A549 (cell line): ENCODE measurements around the gene PEX10. TPM values are rescaled to one million over a fixed set of nuclear protein-coding genes. Genes with fewer than 3 reads are reported as not detected.

Experiments used
- ATAC-seq, 2 experiments: fragments of 200-7000 bp in 1 of 2; fragments of >200 bp in 1 of 2; cut with Nextera tagmentation in 1 of 2; cut with Tn5 transposase in 1 of 2; 3 replicates each; pipeline versions ENCODE4 v1.8.0 to v1.9.1; 2018 to 2020; ENCODE audit warnings: mild to moderate bottlenecking in 1 of 2, moderate library complexity in 1 of 2
- CTCF ChIA-PET: fragments of 300-600 bp; sonication (Branson Sonifier 250); formaldehyde crosslinking; extraction: SDS; loops from one replicate; lab custom pipeline; 2021; ENCODE audit warnings: antibody characterized with exemption, inconsistent platforms; lab: Yijun Ruan, JAX
- POLR2A ChIA-PET: fragments of 350-600 bp; formaldehyde crosslinking; extraction: SDS; loops from one replicate; lab custom pipeline; 2021; ENCODE audit warnings: antibody characterized with exemption, inconsistent platforms; lab: Yijun Ruan, JAX
- DNase-seq, 2 experiments: peaks; one replicate each; pipeline versions ENCODE4 v3.0.0 to v3.0.0-alpha.2; 2011 to 2016; ENCODE audit warnings: low read depth in 1 of 2, low spot score in 1 of 2
- FAIRE-seq: peaks from 2 replicates; lab custom pipeline; 2011; peaks lifted over from hg19 to GRCh38; lab: Jason Lieb, UNC
- H3K27ac ChIP-seq, 2 experiments: fragments of >200 bp; sonication (Bioruptor Twin); formaldehyde crosslinking; 3 replicates each; pipeline ENCODE4 v1.5.1; 2016 to 2017
- H3K4me1 ChIP-seq: fragments of >200 bp; sonication (Bioruptor Twin); formaldehyde crosslinking; 3 replicates; pipeline ENCODE4 v1.6.1; 2016
- H3K4me2 ChIP-seq: fragments of >200 bp; sonication (Bioruptor Twin); formaldehyde crosslinking; 3 replicates; pipeline ENCODE4 v1.6.1; 2016
- H3K4me3 ChIP-seq: fragments of >200 bp; sonication (Bioruptor Twin); formaldehyde crosslinking; 3 replicates; pipeline ENCODE4 v1.5.1; 2016
- H3K9me3 ChIP-seq: fragments of >200 bp; sonication (Bioruptor Twin); formaldehyde crosslinking; 3 replicates; pipeline ENCODE4 v1.6.1; 2016
- BHLHE40 ChIP-seq: IDR thresholded peaks from 2 replicates; pipeline ENCODE4 v1.6.1; 2012; ENCODE audit warnings: low read depth, low read length, inconsistent platforms
- CBX8 ChIP-seq: fragments of 200-600 bp; sonication (generic); IDR thresholded peaks from 2 replicates; pipeline ENCODE4 v1.6.1; 2016
- CEBPB ChIP-seq, 2 experiments: fragments of >200 bp in 1 of 2; sonication (Bioruptor Twin) in 1 of 2; formaldehyde crosslinking in 1 of 2; IDR thresholded peaks; 2 replicates each; pipeline ENCODE4 v1.6.1; 2012 to 2016
- EP300 ChIP-seq, 2 experiments: fragments of >200 bp; sonication (Bioruptor Twin); formaldehyde crosslinking; IDR thresholded peaks; 2 replicates in 1 of 2; 3 replicates in 1 of 2; pipeline ENCODE4 v1.6.1; 2016 to 2017
- ESRRA ChIP-seq: fragments of 150-350 bp; IDR thresholded peaks from 2 replicates; pipeline ENCODE4 v1.6.1; 2014; ENCODE audit warnings: mild to moderate bottlenecking, low read length, borderline replicate concordance
- FOSB ChIP-seq: fragments of 250-450 bp; sonication (Bioruptor Pico); IDR thresholded peaks from 2 replicates; pipeline ENCODE4 v1.5.0; 2020; ENCODE audit warnings: mild to moderate bottlenecking, moderate library complexity
- JUNB ChIP-seq: fragments of >200 bp; sonication (Bioruptor Twin); formaldehyde crosslinking; IDR thresholded peaks from 2 replicates; pipeline ENCODE4 v1.6.1; 2016
- KDM5A ChIP-seq: fragments of 200-600 bp; sonication (generic); IDR thresholded peaks from 2 replicates; pipeline ENCODE4 v1.6.1; 2016; ENCODE audit warnings: antibody characterized with exemption, mild to moderate bottlenecking
- MAZ ChIP-seq: fragments of 150-350 bp; IDR thresholded peaks from 2 replicates; pipeline ENCODE4 v1.6.1; 2014; ENCODE audit warnings: antibody characterized with exemption, low read depth, low read length, borderline replicate concordance
- PHF8 ChIP-seq: fragments of 200-600 bp; sonication (generic); IDR thresholded peaks from 2 replicates; pipeline ENCODE4 v1.6.1; 2016; ENCODE audit warnings: low read depth, mild to moderate bottlenecking, antibody characterized with exemption, moderate library complexity, borderline replicate concordance
- POLR2AphosphoS2 ChIP-seq: conservative IDR thresholded peaks from 2 replicates; pipeline ENCODE4 v1.6.1; 2012; ENCODE audit warnings: low read length, improper control_type of control experiment, inconsistent platforms
- RAD21 ChIP-seq, 2 experiments: fragments of >200 bp in 1 of 2; sonication (Bioruptor Twin) in 1 of 2; formaldehyde crosslinking in 1 of 2; IDR thresholded peaks in 1 of 2; conservative IDR thresholded peaks in 1 of 2; 2 replicates in 1 of 2; 3 replicates in 1 of 2; pipeline ENCODE4 v1.6.1; 2012 to 2018; ENCODE audit warnings: inconsistent platforms in 1 of 2
- RARB ChIP-seq: fragments of 250-450 bp; sonication (Bioruptor Pico); IDR thresholded peaks from 2 replicates; pipeline ENCODE4 v1.8.0; 2021; ENCODE audit warnings: mild to moderate bottlenecking, moderate library complexity
- RCOR1 ChIP-seq: fragments of 150-350 bp; IDR thresholded peaks from 2 replicates; pipeline ENCODE4 v1.6.1; 2014; ENCODE audit warnings: antibody characterized with exemption, low read length, low read depth
- RFX5 ChIP-seq: fragments of 450-650 bp; IDR thresholded peaks from 2 replicates; pipeline ENCODE4 v1.7.1; 2014; ENCODE audit warnings: antibody characterized with exemption, mild to moderate bottlenecking, moderate library complexity
- RNF2 ChIP-seq: fragments of 200-600 bp; sonication (generic); IDR thresholded peaks from 2 replicates; pipeline ENCODE4 v1.6.1; 2016; ENCODE audit warnings: low read depth, mild to moderate bottlenecking, antibody characterized with exemption, moderate library complexity, borderline replicate concordance
- SREBF2 ChIP-seq: fragments of 450-650 bp; IDR thresholded peaks from 2 replicates; pipeline ENCODE4 v1.6.1; 2014; ENCODE audit warnings: mild to moderate bottlenecking, moderate library complexity
- TFCP2L1 ChIP-seq: fragments of 250-450 bp; sonication (Bioruptor Pico); IDR thresholded peaks from 2 replicates; pipeline ENCODE4 v1.5.0; 2021; ENCODE audit warnings: mild to moderate bottlenecking
- WGBS: methylation state at CpG from one replicate; pipeline ENCODE4 v1.1.6; 2017; ENCODE audit errors: missing lambda C conversion rate; 5-methylcytosine and 5-hydroxymethylcytosine counted together
- polyA plus RNA-seq, 4 experiments: library from polyadenylated mRNA; depleted of rRNA in 3 of 4; stranded (reverse); fragments of >200 nt; fragmentation: RNase III in 1 of 4; extraction: RNeasy Plus Mini Kit Qiagen cat#74134 plus additional on column Dnase treatment in 1 of 4; gene quantifications; 2 replicates in 3 of 4; 3 replicates in 1 of 4; pipeline ENCODE4 v1.2.3, GENCODE V29; 2011 to 2017
- TF ChIP-seq, protein P1 (sequence below): fragments of 200-600 bp; sonication (generic); IDR thresholded peaks from 2 replicates; pipeline ENCODE4 v1.6.1; 2016; ENCODE audit warnings: antibody characterized with exemption, mild to moderate bottlenecking, moderate library complexity
- TF ChIP-seq, protein P2 (sequence below): IDR thresholded peaks from 2 replicates; pipeline ENCODE4 v1.6.1; 2012; ENCODE audit warnings: low read depth, borderline replicate concordance
- TF ChIP-seq, protein P3 (sequence below): IDR thresholded peaks from 2 replicates; pipeline ENCODE4 v1.6.1; 2012
- TF ChIP-seq, protein P4 (sequence below): fragments of 150-350 bp; IDR thresholded peaks from 2 replicates; pipeline ENCODE4 v1.6.1; 2014; ENCODE audit warnings: low read depth, mild to moderate bottlenecking, low read length

Gene PEX10
- polyA plus RNA-seq, 2 of the 4 experiments (the other 2 are of a cell fraction), result 12.3 to 20.2 TPM

DNA sequence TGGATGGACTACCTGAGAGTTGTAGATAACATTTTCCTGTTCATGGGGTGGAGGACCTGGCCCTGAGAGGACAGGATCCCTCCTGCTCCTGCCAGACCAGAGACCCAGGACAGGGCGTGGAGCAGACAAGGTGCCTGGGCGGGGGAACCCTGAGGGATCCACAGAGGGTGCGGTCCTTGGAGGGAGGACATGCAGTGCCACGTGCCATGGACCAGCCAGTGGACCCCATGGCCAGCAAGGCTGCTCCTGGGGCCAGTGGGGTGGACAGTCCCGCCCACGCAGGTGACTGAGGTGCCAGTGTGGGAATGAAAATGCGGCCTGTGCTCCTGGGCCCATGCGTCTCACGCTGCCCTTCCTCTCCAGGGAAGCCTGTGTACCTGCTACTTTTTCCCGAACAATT, 17.1 kb downstream of the PEX10 start (continued):
- TF ChIP-seq, protein P1, sequence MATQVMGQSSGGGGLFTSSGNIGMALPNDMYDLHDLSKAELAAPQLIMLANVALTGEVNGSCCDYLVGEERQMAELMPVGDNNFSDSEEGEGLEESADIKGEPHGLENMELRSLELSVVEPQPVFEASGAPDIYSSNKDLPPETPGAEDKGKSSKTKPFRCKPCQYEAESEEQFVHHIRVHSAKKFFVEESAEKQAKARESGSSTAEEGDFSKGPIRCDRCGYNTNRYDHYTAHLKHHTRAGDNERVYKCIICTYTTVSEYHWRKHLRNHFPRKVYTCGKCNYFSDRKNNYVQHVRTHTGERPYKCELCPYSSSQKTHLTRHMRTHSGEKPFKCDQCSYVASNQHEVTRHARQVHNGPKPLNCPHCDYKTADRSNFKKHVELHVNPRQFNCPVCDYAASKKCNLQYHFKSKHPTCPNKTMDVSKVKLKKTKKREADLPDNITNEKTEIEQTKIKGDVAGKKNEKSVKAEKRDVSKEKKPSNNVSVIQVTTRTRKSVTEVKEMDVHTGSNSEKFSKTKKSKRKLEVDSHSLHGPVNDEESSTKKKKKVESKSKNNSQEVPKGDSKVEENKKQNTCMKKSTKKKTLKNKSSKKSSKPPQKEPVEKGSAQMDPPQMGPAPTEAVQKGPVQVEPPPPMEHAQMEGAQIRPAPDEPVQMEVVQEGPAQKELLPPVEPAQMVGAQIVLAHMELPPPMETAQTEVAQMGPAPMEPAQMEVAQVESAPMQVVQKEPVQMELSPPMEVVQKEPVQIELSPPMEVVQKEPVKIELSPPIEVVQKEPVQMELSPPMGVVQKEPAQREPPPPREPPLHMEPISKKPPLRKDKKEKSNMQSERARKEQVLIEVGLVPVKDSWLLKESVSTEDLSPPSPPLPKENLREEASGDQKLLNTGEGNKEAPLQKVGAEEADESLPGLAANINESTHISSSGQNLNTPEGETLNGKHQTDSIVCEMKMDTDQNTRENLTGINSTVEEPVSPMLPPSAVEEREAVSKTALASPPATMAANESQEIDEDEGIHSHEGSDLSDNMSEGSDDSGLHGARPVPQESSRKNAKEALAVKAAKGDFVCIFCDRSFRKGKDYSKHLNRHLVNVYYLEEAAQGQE, result no peak
- no peak for TF ChIP-seq MAZ
- no peak for TF ChIP-seq EP300 (IDR thresholded peaks at IDR 0.05)
- TF ChIP-seq RFX5, result no peak
- no peak for TF ChIP-seq CEBPB (IDR thresholded peaks at IDR 0.05)
- no peak for TF ChIP-seq JUNB
- TF ChIP-seq BHLHE40, result no peak
- TF ChIP-seq RNF2, result no peak
- no peak for TF ChIP-seq RARB (CRISPR knock-in tag)
- TF ChIP-seq, all 56 proteins: peak for 0

DNA sequence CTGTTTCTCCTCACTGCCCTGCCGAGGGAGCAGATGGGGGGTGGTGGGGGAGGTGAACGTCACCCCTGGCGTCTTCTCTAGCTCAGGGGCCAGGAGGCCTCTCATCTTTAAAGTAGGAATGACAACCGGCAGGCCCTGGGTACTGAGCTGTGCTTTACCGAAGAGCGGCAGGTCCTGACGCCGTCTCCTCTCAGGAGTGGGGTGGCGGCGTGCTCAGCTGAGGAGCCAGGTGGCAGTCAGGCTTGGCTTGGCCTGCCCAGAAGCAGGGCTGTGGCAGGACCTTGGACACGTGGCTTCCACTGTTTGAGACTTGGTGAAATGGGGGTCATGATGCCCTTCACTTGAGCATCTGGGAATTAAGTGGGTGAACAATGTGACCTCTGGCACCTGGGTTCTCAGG, 17.6 kb downstream of the PEX10 start:
- WGBS, result 91% methylated on average over 10 of the region's 11 CpGs
- Histone ChIP-seq H3K9me3 (no peaks in the 10 kb centered on the region), H3K4me1 (peaks cover 24% of the 10 kb centered on the region), H3K27ac (no peak overlapping the region), H3K4me2 (no peak overlapping the region), H3K4me3 (no peak overlapping the region)
- no peak for ATAC-seq
- ChIA-PET POLR2A (no interaction called here), CTCF (interaction anchor here (1.7 to 2.0 kb wide), 2 partner anchors 13 to 200 kb away, joined by 5 to 6 read pairs; no protein-coding TSS in a partner anchor)
- FAIRE-seq, result no peak
- no peak for TF ChIP-seq CBX8
- no peak for TF ChIP-seq KDM5A
- TF ChIP-seq TFCP2L1 (CRISPR knock-in tag), result no peak
- no peak for TF ChIP-seq ESRRA
- no peak for TF ChIP-seq PHF8
- no peak for TF ChIP-seq RCOR1
- TF ChIP-seq RAD21 (conservative IDR thresholded peaks at IDR 0.05 in 1 of 2, IDR thresholded peaks at IDR 0.05 in 1 of 2), result no peak
- TF ChIP-seq MAZ, result no peak
- TF ChIP-seq SREBF2, result no peak
- no peak for TF ChIP-seq CEBPB (IDR thresholded peaks at IDR 0.05)
- TF ChIP-seq, protein P2, sequence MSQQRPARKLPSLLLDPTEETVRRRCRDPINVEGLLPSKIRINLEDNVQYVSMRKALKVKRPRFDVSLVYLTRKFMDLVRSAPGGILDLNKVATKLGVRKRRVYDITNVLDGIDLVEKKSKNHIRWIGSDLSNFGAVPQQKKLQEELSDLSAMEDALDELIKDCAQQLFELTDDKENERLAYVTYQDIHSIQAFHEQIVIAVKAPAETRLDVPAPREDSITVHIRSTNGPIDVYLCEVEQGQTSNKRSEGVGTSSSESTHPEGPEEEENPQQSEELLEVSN, result no peak
- no peak for DNase-seq

DNA sequence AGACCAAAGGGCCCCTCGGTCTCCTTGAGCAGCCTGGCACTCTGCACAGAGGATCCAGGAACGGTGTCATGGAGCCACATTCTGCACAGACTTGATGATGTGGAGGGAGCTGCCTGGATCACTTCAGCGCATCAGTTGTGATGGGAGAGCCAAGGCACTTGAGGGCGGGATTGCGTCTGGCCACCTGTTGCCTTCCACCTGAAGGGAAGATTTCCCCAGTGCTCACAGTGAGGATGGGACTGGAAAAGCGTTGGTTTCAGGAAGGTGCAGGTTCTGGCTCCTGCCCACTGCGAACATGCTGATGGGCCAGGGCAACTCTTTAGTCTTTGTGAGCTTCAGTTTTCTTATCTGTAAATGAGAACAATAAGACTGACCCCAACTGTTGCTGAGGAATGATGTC, 18.1 kb downstream of the PEX10 start:
- no peak for ATAC-seq
- Histone ChIP-seq H3K9me3 (no peaks in the 10 kb centered on the region), H3K27ac (no peak overlapping the region), H3K4me2 (no peak overlapping the region; the same call in 2 of the 3 replicates), H3K4me1 (peaks cover 25% of the 10 kb centered on the region), H3K4me3 (no peak overlapping the region)
- DNase-seq, result no peak
- ChIA-PET POLR2A (no interaction called here), CTCF (interaction anchor here (0.9 to 2.0 kb wide), 3 partner anchors 11 to 199 kb away, joined by 3 to 6 read pairs (median 5); no protein-coding TSS in a partner anchor)
- FAIRE-seq, result no peak
- TF ChIP-seq PHF8 (no peak), FOSB (CRISPR knock-in tag) (no peak), POLR2AphosphoS2 (no peak)
- TF ChIP-seq, protein P3, sequence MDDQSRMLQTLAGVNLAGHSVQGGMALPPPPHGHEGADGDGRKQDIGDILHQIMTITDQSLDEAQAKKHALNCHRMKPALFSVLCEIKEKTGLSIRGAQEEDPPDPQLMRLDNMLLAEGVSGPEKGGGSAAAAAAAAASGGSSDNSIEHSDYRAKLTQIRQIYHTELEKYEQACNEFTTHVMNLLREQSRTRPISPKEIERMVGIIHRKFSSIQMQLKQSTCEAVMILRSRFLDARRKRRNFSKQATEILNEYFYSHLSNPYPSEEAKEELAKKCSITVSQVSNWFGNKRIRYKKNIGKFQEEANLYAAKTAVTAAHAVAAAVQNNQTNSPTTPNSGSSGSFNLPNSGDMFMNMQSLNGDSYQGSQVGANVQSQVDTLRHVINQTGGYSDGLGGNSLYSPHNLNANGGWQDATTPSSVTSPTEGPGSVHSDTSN, result no peak
- TF ChIP-seq, protein P4, sequence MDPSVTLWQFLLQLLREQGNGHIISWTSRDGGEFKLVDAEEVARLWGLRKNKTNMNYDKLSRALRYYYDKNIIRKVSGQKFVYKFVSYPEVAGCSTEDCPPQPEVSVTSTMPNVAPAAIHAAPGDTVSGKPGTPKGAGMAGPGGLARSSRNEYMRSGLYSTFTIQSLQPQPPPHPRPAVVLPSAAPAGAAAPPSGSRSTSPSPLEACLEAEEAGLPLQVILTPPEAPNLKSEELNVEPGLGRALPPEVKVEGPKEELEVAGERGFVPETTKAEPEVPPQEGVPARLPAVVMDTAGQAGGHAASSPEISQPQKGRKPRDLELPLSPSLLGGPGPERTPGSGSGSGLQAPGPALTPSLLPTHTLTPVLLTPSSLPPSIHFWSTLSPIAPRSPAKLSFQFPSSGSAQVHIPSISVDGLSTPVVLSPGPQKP, result no peak
- TF ChIP-seq, all 56 proteins: peak for 0
- 74% methylated on average over 5 of the region's 7 CpGs for WGBS
